Suprapubic skin (tissue), 3 donors: ENCODE data around the gene CLEC11A.

Experiments used
- EP300 ChIP-seq: sonication (generic); formaldehyde crosslinking; IDR thresholded peaks from one replicate; pipeline ENCODE4 v1.6.1; 2017; ENCODE audit warnings: antibody characterized with exemption
- TF ChIP-seq, protein P1 (sequence below), 2 donors: fragments of 200-600 bp in 1 of 2; fragments of 450-650 bp in 1 of 2; sonication (generic) in 1 of 2; IDR thresholded peaks; one replicate each; pipeline ENCODE4 v1.5.1; 2016 to 2019; ENCODE audit warnings: antibody characterized with exemption in 2 of 2, mild to moderate bottlenecking in 1 of 2, moderate library complexity in 1 of 2

DNA sequence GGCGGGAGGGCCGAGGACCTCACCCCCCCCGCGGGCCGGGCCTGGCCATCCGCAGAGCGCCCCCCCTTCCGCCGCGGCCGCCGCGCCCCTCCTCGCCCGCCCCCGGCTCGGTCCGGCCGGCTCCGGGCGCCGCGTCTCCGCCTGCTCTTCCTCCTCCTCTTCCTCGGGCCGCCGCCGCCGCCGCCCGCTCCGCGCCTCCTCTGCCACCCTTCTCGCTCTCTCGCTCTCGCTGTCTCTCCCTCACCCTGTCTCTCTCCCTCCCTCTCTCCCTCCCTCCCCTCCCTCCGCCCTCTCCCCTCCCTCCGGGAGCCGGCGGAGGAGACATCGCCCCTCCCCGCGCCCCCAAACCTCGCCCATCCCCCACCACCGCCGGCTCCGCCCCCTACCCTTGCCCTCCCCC, 3.6 kb upstream of the CLEC11A start, which contains the start of gene SHANK1:
- no peak for TF ChIP-seq EP300
- TF ChIP-seq, protein P1, sequence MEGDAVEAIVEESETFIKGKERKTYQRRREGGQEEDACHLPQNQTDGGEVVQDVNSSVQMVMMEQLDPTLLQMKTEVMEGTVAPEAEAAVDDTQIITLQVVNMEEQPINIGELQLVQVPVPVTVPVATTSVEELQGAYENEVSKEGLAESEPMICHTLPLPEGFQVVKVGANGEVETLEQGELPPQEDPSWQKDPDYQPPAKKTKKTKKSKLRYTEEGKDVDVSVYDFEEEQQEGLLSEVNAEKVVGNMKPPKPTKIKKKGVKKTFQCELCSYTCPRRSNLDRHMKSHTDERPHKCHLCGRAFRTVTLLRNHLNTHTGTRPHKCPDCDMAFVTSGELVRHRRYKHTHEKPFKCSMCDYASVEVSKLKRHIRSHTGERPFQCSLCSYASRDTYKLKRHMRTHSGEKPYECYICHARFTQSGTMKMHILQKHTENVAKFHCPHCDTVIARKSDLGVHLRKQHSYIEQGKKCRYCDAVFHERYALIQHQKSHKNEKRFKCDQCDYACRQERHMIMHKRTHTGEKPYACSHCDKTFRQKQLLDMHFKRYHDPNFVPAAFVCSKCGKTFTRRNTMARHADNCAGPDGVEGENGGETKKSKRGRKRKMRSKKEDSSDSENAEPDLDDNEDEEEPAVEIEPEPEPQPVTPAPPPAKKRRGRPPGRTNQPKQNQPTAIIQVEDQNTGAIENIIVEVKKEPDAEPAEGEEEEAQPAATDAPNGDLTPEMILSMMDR (IDR thresholded peaks at IDR 0.05), result no peak
